Brain microvascular endothelial cell (primary cell): ENCODE measurements around the gene LRRK1.

Experiments
- DNase-seq: peaks from one replicate; pipeline ENCODE4 v3.0.0-alpha.2; 2020
- H3K27ac ChIP-seq: fragments of 250-450 bp; sonication (Bioruptor Pico); 2 replicates; pipeline ENCODE4 v1.5.1; 2020; ENCODE audit warnings: mild to moderate bottlenecking, moderate library complexity
- H3K27me3 ChIP-seq: fragments of 250-450 bp; sonication (Bioruptor Pico); replicated peaks from 2 replicates; pipeline ENCODE4 v1.5.1; 2020; ENCODE audit warnings: mild to moderate bottlenecking
- H3K36me3 ChIP-seq: fragments of 250-450 bp; sonication (Bioruptor Pico); replicated peaks from 2 replicates; pipeline ENCODE4 v1.5.1; 2020; ENCODE audit warnings: mild to moderate bottlenecking
- H3K4me3 ChIP-seq: 2 replicates; pipeline ENCODE4 v1.5.1; 2011; ENCODE audit warnings: low read depth, mild to moderate bottlenecking, control low read depth, low read length, moderate library complexity
- CTCF ChIP-seq: IDR thresholded peaks from 2 replicates; pipeline ENCODE4 v1.5.1; 2011; ENCODE audit warnings: low read depth, mild to moderate bottlenecking, moderate library complexity, low read length, control low read depth, inconsistent platforms; ENCODE audit errors: missing control alignments
- in situ Hi-C: cut with HindIII; loops from 2 replicates; pipeline ENCODE4 v1.10.0; 2017; ENCODE audit warnings: low sequenced_read_pairs, low pct_ligation_motif_present

The LRRK1 gene

GRCh38 chr15:101119181-101119580, 200.0 kb downstream of the LRRK1 start:
- DNase-seq, result no peak
- Histone ChIP-seq H3K4me3 (no peak overlapping the region), H3K27me3 (no peaks in the 10 kb centered on the region), H3K27ac (no peak overlapping the region), H3K36me3 (no peaks in the 10 kb centered on the region)
- in situ Hi-C loops, result no loop called here
- TF ChIP-seq CTCF, result no peak
